ENCODE results near the gene CLDN19.
A peak's percentile ranks its signal among the peaks of the same experiment; 100 is the strongest.

CLDN19 gene

DNA sequence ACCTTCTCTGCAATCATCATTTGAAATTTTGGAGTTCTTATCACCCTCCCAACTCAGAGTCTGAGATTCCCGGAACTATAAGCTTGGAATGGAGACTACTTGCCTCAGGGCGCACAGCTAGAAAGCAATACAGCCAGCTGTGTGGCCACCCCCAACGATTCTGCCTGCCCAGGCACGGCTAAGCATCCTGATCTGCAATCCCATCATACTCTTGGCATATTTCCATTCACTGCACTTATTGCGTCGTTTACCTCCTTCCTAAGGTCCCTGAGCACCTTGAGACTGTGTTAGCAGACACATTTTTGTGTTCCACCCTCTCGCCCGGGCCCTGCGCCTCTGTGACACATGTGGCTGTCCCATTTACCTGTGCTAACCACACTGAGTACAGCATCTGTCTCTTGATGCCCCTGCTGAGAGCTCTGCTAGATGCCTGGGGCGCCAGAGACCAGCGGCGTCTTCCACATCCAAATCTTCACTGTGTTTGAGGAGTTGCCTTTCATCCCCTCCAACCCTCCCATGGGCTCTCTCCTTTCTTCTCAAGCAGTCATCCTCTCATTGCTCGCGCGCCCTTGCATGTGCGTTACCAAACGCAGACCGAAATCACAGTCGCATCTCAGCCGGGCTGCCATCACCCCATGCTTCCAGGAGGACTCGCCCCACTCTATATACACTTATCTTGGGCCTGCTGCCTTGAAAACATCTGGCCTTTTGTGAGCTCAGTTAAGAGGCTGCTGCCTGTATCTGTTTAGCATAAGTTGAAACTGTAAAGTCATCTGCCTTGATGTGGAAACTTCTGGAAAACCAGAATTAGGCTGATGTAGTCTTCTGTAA lies 3.5 kb upstream of the CLDN19 start:
- Histone ChIP-seq H2BK15ac (ENCODE audit: low read length) (no peak overlapping the region), H3K14ac (ENCODE audit: low read length) (no peak overlapping the region), H2BK5ac (ENCODE audit: low read length) (no peak overlapping the region), H3K4ac (ENCODE audit: low read length) (no peak overlapping the region), H3K18ac (ENCODE audit: low read length) (no peak overlapping the region), H3K4me2 (ENCODE audit: insufficient read depth, low read length, poor library complexity, severe bottlenecking) (no peak overlapping the region), H2AFZ (ENCODE audit: low read length) (no peak overlapping the region), H3K4me1 (ENCODE audit: control insufficient read depth in 2 of 2, insufficient read depth in 1 of 2, low read depth in 1 of 2, low read length in 2 of 2) (peaks cover 15 to 20% of the 10 kb centered on the region in 2 donors), H3K23ac (ENCODE audit: low read depth, low read length, poor library complexity) (no peak overlapping the region), H4K8ac (ENCODE audit: low read depth, low read length) (no peak overlapping the region), H3K27ac (replicated peaks; ENCODE audit: low read length) (no peak overlapping the region), H3K9ac (ENCODE audit: low read depth, low read length, poor library complexity) (no peak overlapping the region), H3K27me3 (ENCODE audit: control insufficient read depth in 3 of 3, insufficient read depth in 3 of 3, low read depth in 1 of 3, low read length in 3 of 3) (no peaks in the 10 kb centered on the region), H3K79me1 (ENCODE audit: low read depth, low read length) (no peaks in the 10 kb centered on the region), H4K91ac (ENCODE audit: low read depth, low read length, poor library complexity) (no peak overlapping the region), H3K36me3 (replicated peaks in 1 of 2; ENCODE audit: control insufficient read depth in 2 of 2, insufficient read depth in 2 of 2, low read length in 2 of 2) (peaks cover 27 to 34% of the 10 kb centered on the region in 2 donors), H2AK5ac (ENCODE audit: low read depth, low read length) (no peak overlapping the region), H2BK120ac (ENCODE audit: low read depth, low read length) (no peak overlapping the region), H3K9me3 (replicated peaks in 1 of 2; ENCODE audit: control insufficient read depth in 2 of 2, insufficient read depth in 1 of 2, low read depth in 1 of 2, low read length in 2 of 2) (no peaks in the 10 kb centered on the region), H2BK12ac (ENCODE audit: low read length) (no peak overlapping the region), H3K4me3 (ENCODE audit: low read length in 2 of 2) (no peak overlapping the region)
- DNase-seq (ENCODE audit: low spot score) = no peak
- WGBS, 2 donors (ENCODE audit: extremely low coverage in 2 of 2, insufficient read length in 2 of 2, insufficient replicate concordance in 1 of 2) = no CpG with 5 or more reads among the region's 21 CpGs

DNA sequence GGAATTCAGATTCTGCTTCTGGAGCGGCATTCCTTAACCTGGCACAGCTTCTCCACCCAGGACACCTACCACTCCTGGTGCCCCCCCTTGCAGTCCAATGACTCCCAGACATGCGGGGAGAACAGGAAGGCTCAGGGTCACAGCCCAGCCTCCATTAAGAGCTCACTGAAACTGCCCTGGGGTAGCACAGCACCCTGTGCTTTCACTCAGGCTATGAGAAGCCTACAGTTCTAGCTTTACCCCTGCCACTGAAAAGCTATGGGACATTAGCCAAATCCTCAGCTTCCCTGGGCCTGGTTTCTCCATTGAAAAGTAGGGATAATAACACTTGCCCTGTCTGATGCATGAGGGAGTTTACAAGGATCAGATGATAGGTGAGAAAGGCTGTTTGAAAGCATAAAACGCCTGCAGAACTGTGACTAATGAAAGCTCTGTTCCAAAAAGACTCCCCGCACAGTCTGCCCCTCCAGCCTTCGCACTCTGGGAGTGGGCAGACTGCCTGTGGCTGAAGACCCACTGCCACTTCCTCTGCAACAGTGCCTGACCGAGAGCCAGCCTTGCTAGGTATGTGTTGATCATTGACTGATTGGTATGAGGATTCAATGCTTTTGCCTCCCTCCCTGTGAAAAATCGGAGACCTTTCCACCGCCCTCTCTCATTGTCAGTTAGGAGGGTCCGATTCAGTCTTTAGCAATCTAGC lies 2.7 kb upstream of the CLDN19 start:
- Histone ChIP-seq H3K79me1 (ENCODE audit: low read depth, low read length) (no peaks in the 10 kb centered on the region), H3K4ac (ENCODE audit: low read length) (no peak overlapping the region), H2AFZ (ENCODE audit: low read length) (no peak overlapping the region), H3K36me3 (replicated peaks in 1 of 2; ENCODE audit: control insufficient read depth in 2 of 2, insufficient read depth in 2 of 2, low read length in 2 of 2) (peaks cover 21 to 27% of the 10 kb centered on the region in 2 donors), H2BK120ac (ENCODE audit: low read depth, low read length) (no peak overlapping the region), H3K4me1 (ENCODE audit: control insufficient read depth in 2 of 2, insufficient read depth in 1 of 2, low read depth in 1 of 2, low read length in 2 of 2) (peaks cover 15 to 20% of the 10 kb centered on the region in 2 donors), H3K9ac (ENCODE audit: low read depth, low read length, poor library complexity) (no peak overlapping the region), H3K4me2 (ENCODE audit: insufficient read depth, low read length, poor library complexity, severe bottlenecking) (no peak overlapping the region), H3K18ac (ENCODE audit: low read length) (no peak overlapping the region), H3K14ac (ENCODE audit: low read length) (no peak overlapping the region), H3K27ac (replicated peaks; ENCODE audit: low read length) (no peak overlapping the region), H4K8ac (ENCODE audit: low read depth, low read length) (no peak overlapping the region), H3K4me3 (ENCODE audit: low read length in 2 of 2) (no peak overlapping the region), H2BK15ac (ENCODE audit: low read length) (no peak overlapping the region), H3K9me3 (replicated peaks in 1 of 2; ENCODE audit: control insufficient read depth in 2 of 2, insufficient read depth in 1 of 2, low read depth in 1 of 2, low read length in 2 of 2) (no peaks in the 10 kb centered on the region), H4K91ac (ENCODE audit: low read depth, low read length, poor library complexity) (no peak overlapping the region), H2AK5ac (ENCODE audit: low read depth, low read length) (no peak overlapping the region), H3K27me3 (ENCODE audit: control insufficient read depth in 3 of 3, insufficient read depth in 3 of 3, low read depth in 1 of 3, low read length in 3 of 3) (no peaks in the 10 kb centered on the region), H2BK12ac (ENCODE audit: low read length) (no peak overlapping the region), H2BK5ac (ENCODE audit: low read length) (no peak overlapping the region), H3K23ac (ENCODE audit: low read depth, low read length, poor library complexity) (no peak overlapping the region)
- no CpG with 5 or more reads among the region's 9 CpGs for WGBS, 2 donors (ENCODE audit: extremely low coverage in 2 of 2, insufficient read length in 2 of 2, insufficient replicate concordance in 1 of 2)
- DNase-seq (ENCODE audit: low spot score) = no peak

DNA sequence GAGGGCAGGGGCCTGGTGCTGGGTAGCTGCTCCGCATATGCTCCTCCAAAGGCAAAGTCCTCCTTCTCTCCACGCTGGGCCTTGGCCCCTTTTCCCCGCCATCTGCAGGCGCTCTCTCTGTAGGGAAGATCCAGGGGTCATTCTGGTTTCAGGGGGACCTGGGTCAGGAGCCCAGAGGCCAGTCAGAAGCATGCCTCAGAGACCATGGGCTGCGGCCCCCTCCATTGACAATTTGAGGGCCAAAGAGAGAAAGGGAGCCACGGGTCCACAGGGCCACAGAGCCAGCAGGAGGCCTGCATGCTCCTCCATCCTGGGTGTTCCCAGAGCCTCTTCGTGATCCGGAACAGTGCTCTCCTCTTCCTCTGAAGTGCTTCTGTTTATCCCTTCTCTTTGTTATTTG lies 2.1 kb upstream of the CLDN19 start:
- H2BK5ac ChIP-seq (ENCODE audit: low read length) = no peak overlapping the region
- no peaks in the 10 kb centered on the region for H3K9me3 ChIP-seq (replicated peaks in 1 of 2; ENCODE audit: control insufficient read depth in 2 of 2, insufficient read depth in 1 of 2, low read depth in 1 of 2, low read length in 2 of 2)
- H2AK5ac ChIP-seq (ENCODE audit: low read depth, low read length) = peak overlapping the region; percentile 42
- H4K91ac ChIP-seq (ENCODE audit: low read depth, low read length, poor library complexity) = no peak overlapping the region
- no peak overlapping the region for H4K8ac ChIP-seq (ENCODE audit: low read depth, low read length)
- H3K4me2 ChIP-seq (ENCODE audit: insufficient read depth, low read length, poor library complexity, severe bottlenecking) = no peak overlapping the region
- H2BK120ac ChIP-seq (ENCODE audit: low read depth, low read length) = no peak overlapping the region
- H3K27ac ChIP-seq (replicated peaks; ENCODE audit: low read length) = no peak overlapping the region
- no peak overlapping the region for H3K18ac ChIP-seq (ENCODE audit: low read length)
- no peak overlapping the region for H3K4ac ChIP-seq (ENCODE audit: low read length)
- no peak overlapping the region for H3K4me3 ChIP-seq (ENCODE audit: low read length in 2 of 2)
- no CpG with 5 or more reads among the region's 8 CpGs for WGBS, 2 donors (ENCODE audit: extremely low coverage in 2 of 2, insufficient read length in 2 of 2, insufficient replicate concordance in 1 of 2)
- no peaks in the 10 kb centered on the region for H3K79me1 ChIP-seq (ENCODE audit: low read depth, low read length)
- H2BK15ac ChIP-seq (ENCODE audit: low read length) = no peak overlapping the region
- no peak overlapping the region for H2BK12ac ChIP-seq (ENCODE audit: low read length)
- peaks cover 15 to 20% of the 10 kb centered on the region in 2 donors for H3K4me1 ChIP-seq (ENCODE audit: control insufficient read depth in 2 of 2, insufficient read depth in 1 of 2, low read depth in 1 of 2, low read length in 2 of 2)
- no peak overlapping the region for H3K14ac ChIP-seq (ENCODE audit: low read length)
- H3K23ac ChIP-seq (ENCODE audit: low read depth, low read length, poor library complexity) = no peak overlapping the region
- H3K9ac ChIP-seq (ENCODE audit: low read depth, low read length, poor library complexity) = no peak overlapping the region
- no peak for DNase-seq (ENCODE audit: low spot score)
- H2AFZ ChIP-seq (ENCODE audit: low read length) = no peak overlapping the region
- peaks cover 17 to 21% of the 10 kb centered on the region in 2 donors for H3K36me3 ChIP-seq (replicated peaks in 1 of 2; ENCODE audit: control insufficient read depth in 2 of 2, insufficient read depth in 2 of 2, low read length in 2 of 2)
- H3K27me3 ChIP-seq (ENCODE audit: control insufficient read depth in 3 of 3, insufficient read depth in 3 of 3, low read depth in 1 of 3, low read length in 3 of 3) = no peaks in the 10 kb centered on the region

DNA sequence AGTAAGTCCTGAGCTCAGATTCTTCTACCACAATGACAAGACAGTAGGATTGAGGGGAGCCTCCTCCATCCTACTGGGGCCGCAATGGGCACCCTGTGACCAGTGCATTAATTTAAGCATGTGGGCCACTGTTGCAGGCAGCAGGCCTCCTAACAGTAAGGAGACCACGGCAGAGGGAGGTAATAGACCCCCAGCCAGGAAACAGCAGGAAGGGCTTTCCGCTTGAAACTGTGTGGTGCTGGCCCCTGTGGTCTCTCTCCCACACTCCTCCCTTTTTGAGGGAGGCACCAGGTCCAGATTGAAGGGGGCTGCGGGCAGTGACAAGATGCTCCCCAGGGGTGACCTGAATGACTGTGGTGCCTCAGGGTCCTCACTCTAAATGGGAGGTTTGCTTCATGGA lies 1.7 kb upstream of the CLDN19 start:
- DNase-seq (ENCODE audit: low spot score) = no peak
- peaks cover 15 to 20% of the 10 kb centered on the region in 2 donors for H3K4me1 ChIP-seq (ENCODE audit: control insufficient read depth in 2 of 2, insufficient read depth in 1 of 2, low read depth in 1 of 2, low read length in 2 of 2)
- H2AFZ ChIP-seq (ENCODE audit: low read length) = peak overlapping the region; percentile 79
- no peak overlapping the region for H3K9ac ChIP-seq (ENCODE audit: low read depth, low read length, poor library complexity)
- H3K18ac ChIP-seq (ENCODE audit: low read length) = no peak overlapping the region
- no peak overlapping the region for H3K4me3 ChIP-seq (ENCODE audit: low read length in 2 of 2)
- peak overlapping the region; percentile 32 for H3K4ac ChIP-seq (ENCODE audit: low read length)
- WGBS, 2 donors (ENCODE audit: extremely low coverage in 2 of 2, insufficient read length in 2 of 2, insufficient replicate concordance in 1 of 2) = no CpG with 5 or more reads among the region's 4 CpGs
- H3K23ac ChIP-seq (ENCODE audit: low read depth, low read length, poor library complexity) = no peak overlapping the region
- H3K27me3 ChIP-seq (ENCODE audit: control insufficient read depth in 3 of 3, insufficient read depth in 3 of 3, low read depth in 1 of 3, low read length in 3 of 3) = no peaks in the 10 kb centered on the region
- H3K14ac ChIP-seq (ENCODE audit: low read length) = no peak overlapping the region
- no peak overlapping the region for H2BK12ac ChIP-seq (ENCODE audit: low read length)
- H4K91ac ChIP-seq (ENCODE audit: low read depth, low read length, poor library complexity) = no peak overlapping the region
- H2BK120ac ChIP-seq (ENCODE audit: low read depth, low read length) = no peak overlapping the region
- no peaks in the 10 kb centered on the region for H3K79me1 ChIP-seq (ENCODE audit: low read depth, low read length)
- no peak overlapping the region for H3K4me2 ChIP-seq (ENCODE audit: insufficient read depth, low read length, poor library complexity, severe bottlenecking)
- no peak overlapping the region for H2BK5ac ChIP-seq (ENCODE audit: low read length)
- H2BK15ac ChIP-seq (ENCODE audit: low read length) = no peak overlapping the region
- H2AK5ac ChIP-seq (ENCODE audit: low read depth, low read length) = peak overlapping the region; percentile 42
- no peak overlapping the region for H3K27ac ChIP-seq (replicated peaks; ENCODE audit: low read length)
- H4K8ac ChIP-seq (ENCODE audit: low read depth, low read length) = no peak overlapping the region
- no peaks in the 10 kb centered on the region for H3K9me3 ChIP-seq (replicated peaks in 1 of 2; ENCODE audit: control insufficient read depth in 2 of 2, insufficient read depth in 1 of 2, low read depth in 1 of 2, low read length in 2 of 2)
- H3K36me3 ChIP-seq (replicated peaks in 1 of 2; ENCODE audit: control insufficient read depth in 2 of 2, insufficient read depth in 2 of 2, low read length in 2 of 2) = peaks cover 14 to 16% of the 10 kb centered on the region in 2 donors

Measured in neuronal stem cell (in vitro differentiated cells).